K562 (cell line): ENCODE results near the gene FFAR1. TPM values are rescaled to one million over a fixed set of nuclear protein-coding genes. Genes with fewer than 3 reads are reported as not detected.

Experiments
- CCNT2 ChIP-seq: IDR thresholded peaks from 2 replicates; pipeline ENCODE4 v1.6.1; 2011; ENCODE audit warnings: borderline replicate concordance, low read depth, mild to moderate bottlenecking, moderate library complexity, mixed read lengths, low read length; ENCODE audit not compliant: insufficient read length; ENCODE audit errors: extremely low read depth
- HDAC1 ChIP-seq, 2 experiments: fragments of 450-650 bp; IDR thresholded peaks; 2 replicates each; pipeline ENCODE4 v1.6.1; 2016 to 2017; ENCODE audit warnings: inconsistent platforms in 1 of 2, mild to moderate bottlenecking in 1 of 2, moderate library complexity in 1 of 2
- MAFK ChIP-seq: IDR thresholded peaks from 2 replicates; pipeline ENCODE4 v1.6.1; 2011; ENCODE audit warnings: low read length, improper control_type of control experiment
- RBBP5 ChIP-seq: fragments of 200-600 bp; sonication (generic); IDR thresholded peaks from 2 replicates; pipeline ENCODE4 v1.6.1; 2012; ENCODE audit warnings: borderline replicate concordance, mild to moderate bottlenecking, low read length, control low read depth, inconsistent platforms; ENCODE audit not compliant: insufficient read depth, poor library complexity, severe bottlenecking
- SMAD2 ChIP-seq: fragments of 150-350 bp; IDR thresholded peaks from 2 replicates; pipeline ENCODE4 v1.6.1; 2014; ENCODE audit warnings: low read depth, mild to moderate bottlenecking, low read length
- STAG1 ChIP-seq: sonication (generic); formaldehyde crosslinking; IDR thresholded peaks from 2 replicates; pipeline ENCODE4 v1.5.0; 2020; ENCODE audit warnings: missing genetic modification reagents, borderline replicate concordance
- ZBTB9 ChIP-seq: fragments of 450-650 bp; formaldehyde crosslinking; IDR thresholded peaks from 2 replicates; pipeline ENCODE4 v1.4.0; 2020; ENCODE audit warnings: mild to moderate bottlenecking, moderate library complexity
- ZNF165 ChIP-seq: fragments of 250-450 bp; sonication (Bioruptor Pico); IDR thresholded peaks from 2 replicates; pipeline ENCODE4 v1.4.0; 2020; ENCODE audit warnings: borderline replicate concordance
- ZNF318 ChIP-seq, 2 experiments: fragments of 450-650 bp; IDR thresholded peaks; 2 replicates each; pipeline ENCODE4 v1.6.1; 2016; ENCODE audit warnings: mild to moderate bottlenecking in 2 of 2, borderline replicate concordance in 1 of 2, low read depth in 1 of 2, moderate library complexity in 1 of 2
- polyA plus RNA-seq, 8 experiments: library from polyadenylated mRNA; depleted of rRNA in 4 of 8; stranded (reverse) in 5 of 8; unstranded in 3 of 8; fragments of >200 nt; fragmentation: Nextera tagmentation in 2 of 8; fragmentation: Illumina TruSeq in 1 of 8; extraction: Ambion mirVana in 2 of 8; extraction: Trizol in 1 of 8; gene quantifications; 2 replicates each; pipeline versions ENCODE4 v1.2.1 to v1.2.3, GENCODE V29; 2011 to 2014; ENCODE audit warnings: inconsistent platforms in 1 of 8, missing spikeins in 1 of 8
- total RNA-seq, 7 experiments: library from RNA; depleted of rRNA in 6 of 7; stranded (reverse); fragments of >200 nt in 6 of 7; fragmentation: Illumina TruSeq in 2 of 7; extraction: Trizol in 2 of 7; gene quantifications; 2 replicates each; pipeline versions ENCODE4 v1.2.1 to v1.2.3, GENCODE V29; 2011 to 2021; ENCODE audit warnings: low replicate concordance in 1 of 7

The FFAR1 gene
- total and polyA plus RNA-seq, 9 of the 15 experiments (the other 6 are each of a cell fraction or from before 2014, with no cell fraction given), result not detected

GRCh38 chr19:35392742-35393715, 45.3 kb downstream of the FFAR1 start (continued):
- TF ChIP-seq RBBP5 (no peak), SMAD2 (no peak), MAFK (no peak), CCNT2 (no peak), ZNF318 (IDR thresholded peaks at IDR 0.05; ENCODE audit: borderline replicate concordance in 1 of 2, low read depth in 1 of 2) (no peak), ZNF165 (CRISPR knock-in tag) (no peak), HDAC1 (IDR thresholded peaks at IDR 0.05) (peak in 1 of 2 experiments; percentile 52; a peak in 1 of 4 replicates), STAG1 (CRISPR knock-in tag) (no peak), ZBTB9 (CRISPR knock-in tag) (no peak)
